Gastroesophageal sphincter (tissue), 4 donors: ENCODE results near the gene RPP14. TPM values are rescaled to one million over a fixed set of nuclear protein-coding genes. Genes with fewer than 3 reads are reported as not detected.

Experiments
- ATAC-seq: fragments of 150-250 bp; one replicate; pipeline ENCODE4 v1.9.1; 2016; ENCODE audit warnings: mild to moderate bottlenecking, moderate library complexity
- H3K27ac ChIP-seq, 4 donors: fragments of 200-600 bp; sonication (generic) in 3 of 4; 1 replicate in 3 of 4; 2 replicates in 1 of 4; pipeline ENCODE4 v1.5.1; 2016 to 2019
- H3K27me3 ChIP-seq: fragments of 200-600 bp; sonication (generic); one replicate; pipeline ENCODE4 v1.5.1; 2019
- H3K36me3 ChIP-seq, 2 donors: fragments of 200-600 bp; sonication (generic); one replicate each; pipeline ENCODE4 v1.5.1; 2019; ENCODE audit warnings: control low read depth in 1 of 2
- H3K4me1 ChIP-seq, 3 donors: fragments of 200-600 bp; sonication (generic); 1 replicate in 2 of 3; 2 replicates in 1 of 3; pipeline ENCODE4 v1.5.1; 2016 to 2019; ENCODE audit warnings: control low read depth in 2 of 3
- H3K4me3 ChIP-seq, 2 donors: fragments of 200-600 bp; sonication (generic); one replicate each; pipeline ENCODE4 v1.5.1; 2019; ENCODE audit warnings: mild to moderate bottlenecking in 1 of 2, moderate library complexity in 1 of 2
- H3K9me3 ChIP-seq, 3 donors: fragments of 200-600 bp; sonication (generic); one replicate each; pipeline ENCODE4 v1.5.1; 2017 to 2019; ENCODE audit warnings: control low read depth in 2 of 3
- CTCF ChIP-seq, 4 experiments: fragments of 200-600 bp in 2 of 4; fragments of 450-650 bp in 2 of 4; sonication (generic) in 1 of 4; IDR thresholded peaks; one replicate each; pipeline ENCODE4 v1.5.1; 2017 to 2019; ENCODE audit warnings: antibody characterized with exemption in 4 of 4, mild to moderate bottlenecking in 2 of 4, moderate library complexity in 2 of 4
- EP300 ChIP-seq: sonication (generic); formaldehyde crosslinking; IDR thresholded peaks from one replicate; pipeline ENCODE4 v1.6.1; 2017; ENCODE audit warnings: antibody characterized with exemption, mild to moderate bottlenecking
- POLR2A ChIP-seq, 2 donors: fragments of 450-650 bp; IDR thresholded peaks; one replicate each; pipeline ENCODE4 v1.6.1; 2017; ENCODE audit warnings: antibody characterized with exemption in 2 of 2, mild to moderate bottlenecking in 2 of 2, moderate library complexity in 1 of 2
- POLR2AphosphoS5 ChIP-seq: sonication (generic); formaldehyde crosslinking; IDR thresholded peaks from one replicate; pipeline ENCODE4 v1.6.1; 2017; ENCODE audit warnings: antibody characterized with exemption
- whole genome bisulfite sequencing, 2 donors: methylation state at CpG; one replicate each; pipeline ENCODE4 v1.1.5; 2018; ENCODE audit warnings: low coverage in 1 of 2; 5-methylcytosine and 5-hydroxymethylcytosine counted together
- total RNA-seq, 4 donors: library from RNA; depleted of rRNA; stranded (reverse); fragments of >200 nt; gene quantifications; one replicate each; pipeline ENCODE4 v1.1.0, GENCODE V29; 2016

RPP14 gene
- total RNA-seq, 4 donors from 2014 or later: 12.3 to 14.4 (median 14.1) TPM

GRCh38 chr3:58353722-58354553 lies 47.9 kb downstream of the RPP14 start:
- TF ChIP-seq POLR2AphosphoS5 (no peak), EP300 (no peak), POLR2A (IDR thresholded peaks at IDR 0.05) (no peak), CTCF (IDR thresholded peaks at IDR 0.05) (no peak)
- 83 to 87% methylated on average over 7 to 8 of the region's 8 CpGs for WGBS, 2 donors
- Histone ChIP-seq H3K4me1 (peaks cover 0 to 47% (median 12%) of the 10 kb centered on the region in 3 donors), H3K4me3 (no peak overlapping the region), H3K9me3 (no peaks in the 10 kb centered on the region), H3K27ac (no peak overlapping the region), H3K27me3 (no peaks in the 10 kb centered on the region), H3K36me3 (no peaks in the 10 kb centered on the region)
- no peak for ATAC-seq

GRCh38 chr3:58355179-58355578 lies 49.1 kb downstream of the RPP14 start:
- Histone ChIP-seq H3K4me1 (peaks cover 0 to 44% (median 11%) of the 10 kb centered on the region in 3 donors), H3K4me3 (no peak overlapping the region), H3K9me3 (no peaks in the 10 kb centered on the region), H3K36me3 (no peaks in the 10 kb centered on the region), H3K27me3 (no peaks in the 10 kb centered on the region), H3K27ac (no peak overlapping the region)
- 90% methylated on average over 7 to 8 of the region's 8 CpGs for WGBS, 2 donors
- no peak for ATAC-seq
- no peak for TF ChIP-seq POLR2A (IDR thresholded peaks at IDR 0.05)
- no peak for TF ChIP-seq POLR2AphosphoS5
- TF ChIP-seq EP300: no peak
- no peak for TF ChIP-seq CTCF (IDR thresholded peaks at IDR 0.05)

GRCh38 chr3:58356054-58356453 lies 50.0 kb downstream of the RPP14 start:
- Histone ChIP-seq H3K27me3 (no peaks in the 10 kb centered on the region), H3K4me1 (peaks cover 0 to 35% (median 9%) of the 10 kb centered on the region in 3 donors), H3K9me3 (no peaks in the 10 kb centered on the region), H3K27ac (peak overlapping the region in 3 of 4 donors; percentile 8 to 34 (median 11)), H3K36me3 (no peaks in the 10 kb centered on the region), H3K4me3 (no peak overlapping the region)
- peak; percentile 13 for ATAC-seq
- WGBS, 2 donors: 33 to 44% methylated on average over 1 to 3 of the region's 4 CpGs
- TF ChIP-seq EP300: no peak
- no peak for TF ChIP-seq POLR2AphosphoS5
- TF ChIP-seq POLR2A (IDR thresholded peaks at IDR 0.05): no peak
- TF ChIP-seq CTCF (IDR thresholded peaks at IDR 0.05): no peak

GRCh38 chr3:58357402-58357801 lies 51.4 kb downstream of the RPP14 start:
- no peaks in the 10 kb centered on the region for H3K9me3 ChIP-seq
- no peaks in the 10 kb centered on the region for H3K36me3 ChIP-seq
- no peak overlapping the region for H3K27ac ChIP-seq
- TF ChIP-seq CTCF (IDR thresholded peaks at IDR 0.05) (no peak), POLR2A (IDR thresholded peaks at IDR 0.05) (no peak), EP300 (no peak), POLR2AphosphoS5 (no peak)
- no peak overlapping the region for H3K4me3 ChIP-seq
- H3K4me1 ChIP-seq: peaks cover 0 to 38% (median 13%) of the 10 kb centered on the region in 3 donors
- H3K27me3 ChIP-seq: no peaks in the 10 kb centered on the region
- no peak for ATAC-seq
- 88 to 100% methylated on average over 2 to 3 of the region's 3 CpGs for WGBS, 2 donors

- H3K4me3 ChIP-seq: no peak overlapping the region
Observed at GRCh38 chr3:58358092-58358491, 52.0 kb downstream of the RPP14 start.

More at GRCh38 chr3:58358092-58358491, 52.0 kb downstream of the RPP14 start:
- Histone ChIP-seq H3K4me1 (peaks cover 0 to 38% (median 13%) of the 10 kb centered on the region in 3 donors), H3K27me3 (no peaks in the 10 kb centered on the region), H3K27ac (peak overlapping the region in 3 of 4 donors; percentile 33 to 53 (median 42)), H3K9me3 (no peaks in the 10 kb centered on the region), H3K36me3 (no peaks in the 10 kb centered on the region)
- WGBS, 2 donors: 91 to 94% methylated on average over 3 of the region's 3 CpGs
- peak; percentile 7 for ATAC-seq
- no peak for TF ChIP-seq EP300
- TF ChIP-seq POLR2A (IDR thresholded peaks at IDR 0.05): no peak
- no peak for TF ChIP-seq CTCF (IDR thresholded peaks at IDR 0.05)
- TF ChIP-seq POLR2AphosphoS5: no peak
